MM.1S (cell line): ENCODE data around the gene RPH3AL.
"Not testable (repeated sequence)": the region's sequence is repeated elsewhere in the genome, so short reads cannot be mapped to it uniquely, and the experiment has no call there.

Experiments used
- DNase-seq: peaks from one replicate; pipeline ENCODE4 v3.0.0-alpha.2; 2015
- H2AFZ ChIP-seq: fragments of 300-600 bp; sonication (generic); 2 replicates; pipeline ENCODE4 v1.6.0; 2016; ENCODE audit warnings: antibody characterized with exemption, low read length
- H3F3A ChIP-seq: fragments of 300-600 bp; sonication (generic); 2 replicates; pipeline ENCODE4 v1.6.1; 2016; ENCODE audit warnings: mild to moderate bottlenecking, antibody characterized with exemption, low read length, moderate library complexity, mixed read lengths; ENCODE audit not compliant: insufficient read depth
- H3K27ac ChIP-seq: fragments of 300-600 bp; sonication (generic); 2 replicates; pipeline ENCODE4 v1.5.1; 2016; ENCODE audit warnings: mild to moderate bottlenecking, low read length
- H3K27me3 ChIP-seq: fragments of 300-600 bp; sonication (generic); replicated peaks from 2 replicates; pipeline ENCODE4 v1.6.0; 2016; ENCODE audit warnings: low read length; ENCODE audit not compliant: insufficient read depth
- H3K36me3 ChIP-seq: fragments of 300-600 bp; sonication (generic); replicated peaks from 2 replicates; pipeline ENCODE4 v1.6.1; 2016; ENCODE audit warnings: mild to moderate bottlenecking, low read length, mixed read lengths; ENCODE audit not compliant: insufficient read depth
- H3K4me1 ChIP-seq: fragments of 300-600 bp; sonication (generic); 2 replicates; pipeline ENCODE4 v1.6.1; 2016; ENCODE audit warnings: low read length, mixed read lengths
- H3K4me2 ChIP-seq: fragments of 300-600 bp; sonication (generic); 2 replicates; pipeline ENCODE4 v1.6.0; 2016; ENCODE audit warnings: low read depth, low read length
- H3K4me3 ChIP-seq: fragments of 300-600 bp; sonication (generic); 2 replicates; pipeline ENCODE4 v1.5.1; 2016; ENCODE audit warnings: low read length, mixed read lengths
- H3K79me2 ChIP-seq: fragments of 300-600 bp; sonication (generic); 2 replicates; pipeline ENCODE4 v1.6.1; 2016; ENCODE audit warnings: mixed run types, low read length, mixed read lengths
- H3K9ac ChIP-seq: fragments of 300-600 bp; sonication (generic); 2 replicates; pipeline ENCODE4 v1.6.1; 2016; ENCODE audit warnings: low read length, mixed read lengths
- H3K9me2 ChIP-seq: fragments of 300-600 bp; sonication (generic); replicated peaks from 2 replicates; pipeline ENCODE4 v1.6.1; 2016; ENCODE audit warnings: mild to moderate bottlenecking, low read length, mixed read lengths; ENCODE audit not compliant: insufficient read depth
- H3K9me3 ChIP-seq: fragments of 300-600 bp; sonication (generic); replicated peaks from 2 replicates; pipeline ENCODE4 v1.6.1; 2016; ENCODE audit warnings: mild to moderate bottlenecking, low read length, mixed read lengths; ENCODE audit not compliant: insufficient read depth
- H4K20me1 ChIP-seq: fragments of 300-600 bp; sonication (generic); 2 replicates; pipeline ENCODE4 v1.6.1; 2016; ENCODE audit warnings: mild to moderate bottlenecking, low read length, moderate library complexity, mixed read lengths; ENCODE audit not compliant: insufficient read depth
- EZH2 ChIP-seq: fragments of 300-600 bp; sonication (generic); optimal IDR thresholded peaks from 2 replicates; pipeline ENCODE3; 2017; ENCODE audit warnings: low read depth, mild to moderate bottlenecking, antibody characterized with exemption, low read length, mixed read lengths
- EZH2phosphoT487 ChIP-seq: fragments of 300-600 bp; sonication (generic); IDR thresholded peaks from 2 replicates; pipeline ENCODE4 v1.6.1; 2018; ENCODE audit warnings: antibody characterized with exemption, low read length
- TF ChIP-seq, protein P1 (sequence below): fragments of 300-600 bp; sonication (generic); IDR thresholded peaks from 2 replicates; pipeline ENCODE4 v1.5.1; 2016; ENCODE audit warnings: antibody characterized with exemption, low read length, mixed read lengths

The RPH3AL gene

DNA sequence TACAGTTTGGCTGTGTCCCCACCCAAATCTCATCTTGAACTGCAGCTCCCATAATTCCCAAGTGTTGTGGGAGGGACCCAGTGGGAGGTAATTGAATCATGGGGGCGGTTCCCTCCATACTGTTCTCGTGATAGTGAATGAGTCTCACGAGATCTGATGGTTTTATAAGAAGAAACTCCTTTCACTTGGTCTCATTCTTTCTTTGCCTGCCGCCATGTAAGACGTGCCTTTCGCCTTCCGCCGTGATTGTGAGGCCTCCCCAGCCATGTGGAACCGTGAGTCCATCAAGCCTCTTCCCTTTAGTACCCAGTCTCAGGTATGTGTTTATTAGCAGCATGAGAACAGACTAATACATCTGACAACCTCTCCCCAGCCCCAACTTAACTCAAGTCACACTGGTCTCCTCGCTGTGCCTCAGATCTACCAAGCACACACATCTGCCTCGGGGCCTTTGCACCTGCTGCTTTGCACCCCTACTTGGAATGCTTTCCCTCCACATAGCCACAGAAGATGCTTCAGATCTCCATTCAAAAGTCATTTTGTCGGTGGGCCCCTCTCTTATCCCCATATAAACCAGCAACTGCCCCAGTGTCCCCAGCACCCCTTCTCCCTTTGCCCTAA lies 74.4 kb downstream of the RPH3AL start:
- TF ChIP-seq EZH2, result no peak
- TF ChIP-seq, protein P1, sequence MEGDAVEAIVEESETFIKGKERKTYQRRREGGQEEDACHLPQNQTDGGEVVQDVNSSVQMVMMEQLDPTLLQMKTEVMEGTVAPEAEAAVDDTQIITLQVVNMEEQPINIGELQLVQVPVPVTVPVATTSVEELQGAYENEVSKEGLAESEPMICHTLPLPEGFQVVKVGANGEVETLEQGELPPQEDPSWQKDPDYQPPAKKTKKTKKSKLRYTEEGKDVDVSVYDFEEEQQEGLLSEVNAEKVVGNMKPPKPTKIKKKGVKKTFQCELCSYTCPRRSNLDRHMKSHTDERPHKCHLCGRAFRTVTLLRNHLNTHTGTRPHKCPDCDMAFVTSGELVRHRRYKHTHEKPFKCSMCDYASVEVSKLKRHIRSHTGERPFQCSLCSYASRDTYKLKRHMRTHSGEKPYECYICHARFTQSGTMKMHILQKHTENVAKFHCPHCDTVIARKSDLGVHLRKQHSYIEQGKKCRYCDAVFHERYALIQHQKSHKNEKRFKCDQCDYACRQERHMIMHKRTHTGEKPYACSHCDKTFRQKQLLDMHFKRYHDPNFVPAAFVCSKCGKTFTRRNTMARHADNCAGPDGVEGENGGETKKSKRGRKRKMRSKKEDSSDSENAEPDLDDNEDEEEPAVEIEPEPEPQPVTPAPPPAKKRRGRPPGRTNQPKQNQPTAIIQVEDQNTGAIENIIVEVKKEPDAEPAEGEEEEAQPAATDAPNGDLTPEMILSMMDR, result no peak
- H3K9me2 ChIP-seq, result no peaks in the 10 kb centered on the region
- no peaks in the 10 kb centered on the region for H4K20me1 ChIP-seq
- no peaks in the 10 kb centered on the region for H3K4me1 ChIP-seq
- H3K9me3 ChIP-seq, result no peaks in the 10 kb centered on the region
- no peak for DNase-seq
- no peak overlapping the region for H2AFZ ChIP-seq
- no peaks in the 10 kb centered on the region for H3K79me2 ChIP-seq
- no peaks in the 10 kb centered on the region for H3F3A ChIP-seq
- no peak overlapping the region for H3K4me2 ChIP-seq
- no peak overlapping the region for H3K4me3 ChIP-seq
- H3K36me3 ChIP-seq, result no peaks in the 10 kb centered on the region
- H3K27ac ChIP-seq, result no peak overlapping the region
- no peak overlapping the region for H3K9ac ChIP-seq
- peaks cover 87% of the 10 kb centered on the region for H3K27me3 ChIP-seq

DNA sequence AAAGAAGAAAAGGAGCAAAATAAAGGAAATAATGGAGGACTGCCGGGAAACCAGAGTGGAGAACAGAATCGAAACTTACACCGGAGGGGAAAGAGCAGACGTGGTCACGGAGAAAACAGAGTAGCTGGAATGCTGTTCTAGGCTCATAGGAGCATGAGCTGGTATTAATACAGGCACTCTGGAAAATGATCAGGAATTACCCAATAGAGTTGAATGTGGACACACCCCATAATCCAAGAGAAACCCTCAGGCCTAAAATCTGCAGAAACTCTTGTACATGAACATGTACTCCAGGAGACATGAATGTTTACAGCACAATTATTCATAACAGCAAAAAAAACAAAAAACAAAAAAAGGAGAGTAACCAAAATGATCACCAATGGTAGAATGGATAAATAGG lies 77.7 kb downstream of the RPH3AL start:
- Histone ChIP-seq H3K27ac (no peak overlapping the region), H3K9me3 (no peaks in the 10 kb centered on the region), H3K79me2 (no peaks in the 10 kb centered on the region), H3F3A (no peaks in the 10 kb centered on the region), H3K9me2 (no peaks in the 10 kb centered on the region), H3K9ac (no peak overlapping the region), H3K36me3 (no peaks in the 10 kb centered on the region), H3K4me2 (no peak overlapping the region), H3K4me1 (no peaks in the 10 kb centered on the region), H2AFZ (no peak overlapping the region), H4K20me1 (no peaks in the 10 kb centered on the region), H3K27me3 (peaks cover 61% of the 10 kb centered on the region), H3K4me3 (no peak overlapping the region)
- no peak for DNase-seq
- TF ChIP-seq, protein P1, result no peak
- TF ChIP-seq EZH2phosphoT487 (no peak), EZH2 (no peak)

DNA sequence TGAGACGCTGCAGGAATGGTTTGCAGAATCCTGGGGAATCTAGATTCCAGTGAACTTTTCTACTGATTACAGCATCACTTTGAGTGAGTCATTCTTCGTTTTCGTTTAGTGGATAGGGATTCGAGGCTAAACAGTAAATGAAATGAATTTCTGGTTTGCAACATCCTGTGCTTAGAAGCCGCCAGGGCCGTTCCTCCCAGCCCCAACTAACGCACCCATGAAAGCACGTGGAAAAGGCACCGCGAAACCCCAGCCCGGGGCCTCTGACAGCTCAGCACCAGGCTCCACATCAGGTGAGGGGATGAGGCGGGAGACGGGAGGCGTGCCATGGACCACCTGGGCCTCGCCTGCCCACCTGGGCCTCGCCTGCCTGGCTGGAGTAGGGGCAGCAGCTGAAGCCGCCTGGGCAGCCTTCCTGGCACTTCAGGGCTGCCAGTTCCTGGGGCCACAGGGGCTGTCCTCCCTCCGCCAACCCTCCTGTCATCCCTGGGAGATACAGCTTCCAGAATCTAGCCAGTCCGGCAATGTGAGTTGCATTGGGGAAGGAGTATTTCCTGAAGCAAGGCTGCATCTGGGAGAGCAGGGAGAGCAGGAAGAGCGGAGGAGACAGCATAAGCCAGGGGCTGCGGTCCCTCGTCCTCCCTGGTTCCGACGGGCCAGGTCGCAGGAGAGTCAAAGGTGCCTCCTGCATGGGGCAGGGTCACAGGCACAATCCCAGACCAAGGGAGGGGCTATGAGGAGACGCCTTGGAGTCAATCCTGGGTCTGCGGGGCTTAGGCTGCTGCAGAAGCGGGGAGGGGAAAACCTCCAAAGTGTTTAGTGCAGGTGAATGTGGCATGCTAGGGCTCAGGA lies 78.4 kb downstream of the RPH3AL start:
- Histone ChIP-seq H4K20me1 (no peaks in the 10 kb centered on the region), H3K36me3 (no peaks in the 10 kb centered on the region), H3F3A (no peaks in the 10 kb centered on the region), H3K4me1 (no peaks in the 10 kb centered on the region), H3K9ac (no peak overlapping the region), H3K4me3 (no peak overlapping the region), H3K27ac (no peak overlapping the region), H3K9me3 (no peaks in the 10 kb centered on the region), H3K79me2 (no peaks in the 10 kb centered on the region), H2AFZ (no peak overlapping the region), H3K27me3 (peaks cover 61% of the 10 kb centered on the region), H3K4me2 (no peak overlapping the region), H3K9me2 (no peaks in the 10 kb centered on the region)
- DNase-seq, result no peak
- TF ChIP-seq EZH2phosphoT487 (no peak), EZH2 (no peak)
- TF ChIP-seq, protein P1, result no peak

GRCh38 chr17:272856-273255 lies 79.8 kb downstream of the RPH3AL start:
- H3K27ac ChIP-seq, H3K9ac ChIP-seq, H3K4me1 ChIP-seq, H2AFZ ChIP-seq, H3K79me2 ChIP-seq, H3K4me2 ChIP-seq, DNase-seq, H3F3A ChIP-seq, H3K4me3 ChIP-seq, H3K36me3 ChIP-seq, H3K9me3 ChIP-seq, H4K20me1 ChIP-seq, H3K9me2 ChIP-seq: not testable (repeated sequence)
- peaks cover 58% of the 10 kb centered on the region for H3K27me3 ChIP-seq

GRCh38 chr17:271928-272623 lies 80.5 kb downstream of the RPH3AL start:
- not testable (repeated sequence) for H3K4me3 ChIP-seq, H3K9me3 ChIP-seq, H3K4me1 ChIP-seq, H3K9me2 ChIP-seq, H3K79me2 ChIP-seq, DNase-seq, H3K36me3 ChIP-seq, H3K4me2 ChIP-seq, H3K9ac ChIP-seq, H3K27ac ChIP-seq, H2AFZ ChIP-seq, H3F3A ChIP-seq, H4K20me1 ChIP-seq
- peaks cover 58% of the 10 kb centered on the region for H3K27me3 ChIP-seq
